GM12878 (cell line): ENCODE results near the gene EEF2K. TPM values are rescaled to one million over a fixed set of nuclear protein-coding genes. Genes with fewer than 3 reads are reported as not detected.

ENCODE experiments used
- ATAC-seq: fragments of 200-7000 bp; cut with Tn5 transposase; 3 replicates; pipeline ENCODE4 v1.9.1; 2020; ENCODE audit warnings: mild to moderate bottlenecking, moderate library complexity
- BruUV-seq: library from RNA; stranded (reverse); fragments of 400-500 nt; replicated peaks from 2 replicates; lab custom pipeline; 2021; lab: Mats Ljungman, UMichigan
- CTCF ChIA-PET: fragments of 300-600 bp; sonication (Branson Sonifier 250); formaldehyde crosslinking; extraction: SDS; loops from one replicate; lab custom pipeline; 2021; ENCODE audit warnings: inconsistent platforms; lab: Yijun Ruan, JAX
- POLR2A ChIA-PET: fragments of 350-600 bp; formaldehyde crosslinking; extraction: SDS; loops from one replicate; lab custom pipeline; 2021; ENCODE audit warnings: inconsistent platforms; lab: Charles Lee
- RAD21 ChIA-PET: fragments of 300-600 bp; sonication (Branson Sonifier 250); formaldehyde crosslinking; loops from one replicate; lab custom pipeline; 2023; ENCODE audit warnings: antibody characterized with exemption; ENCODE audit not compliant: unreplicated experiment; lab: Charles Lee
- SMC1A ChIA-PET: fragments of 300-600 bp; sonication (Branson Sonifier 250); formaldehyde crosslinking; loops from one replicate; lab custom pipeline; 2023; ENCODE audit not compliant: unreplicated experiment, uncharacterized antibody; lab: Charles Lee
- DNase-seq: peaks from one replicate; pipeline ENCODE4 v3.0.0-alpha.2; 2011; ENCODE audit warnings: low read depth, low spot score
- FAIRE-seq: peaks from 3 replicates; lab custom pipeline; 2011; peaks lifted over from hg19 to GRCh38; lab: Jason Lieb, UNC
- H2AFZ ChIP-seq: 2 replicates; pipeline ENCODE4 v1.6.0; 2011; ENCODE audit warnings: low read depth, low read length, control low read depth; ENCODE audit not compliant: control insufficient read depth
- H3K27ac ChIP-seq: 2 replicates; pipeline ENCODE4 v1.5.1; 2011; ENCODE audit warnings: control low read depth; ENCODE audit not compliant: control insufficient read depth, insufficient read depth
- H3K27me3 ChIP-seq, 2 experiments: replicated peaks in 1 of 2; 2 replicates each; pipeline versions ENCODE4 v1.6.0 to v1.6.1; 2011; ENCODE audit warnings: low read length in 1 of 2; ENCODE audit not compliant: control insufficient read depth in 2 of 2, insufficient read depth in 2 of 2
- H3K36me3 ChIP-seq, 2 experiments: 2 replicates each; pipeline ENCODE4 v1.5.1; 2011; ENCODE audit warnings: low read length in 1 of 2; ENCODE audit not compliant: control insufficient read depth in 2 of 2, insufficient read depth in 2 of 2
- H3K4me1 ChIP-seq: 2 replicates; pipeline ENCODE4 v1.6.1; 2011; ENCODE audit warnings: mild to moderate bottlenecking, low read length, moderate library complexity, mixed read lengths; ENCODE audit not compliant: control insufficient read depth, insufficient read depth
- H3K4me2 ChIP-seq: 2 replicates; pipeline ENCODE4 v1.6.0; 2011; ENCODE audit warnings: control low read depth; ENCODE audit not compliant: control insufficient read depth, insufficient read depth
- H3K4me3 ChIP-seq: fragments of 200-600 bp; sonication (generic); 2 replicates; pipeline ENCODE4 v1.5.1; 2016
- H3K79me2 ChIP-seq: 2 replicates; pipeline ENCODE4 v1.6.0; 2011; ENCODE audit warnings: low read length; ENCODE audit not compliant: control insufficient read depth, insufficient read depth
- H3K9ac ChIP-seq: 2 replicates; pipeline ENCODE4 v1.8.0; 2011; ENCODE audit warnings: low read length, control low read depth, mixed read lengths; ENCODE audit not compliant: control insufficient read depth, insufficient read depth
- H3K9me3 ChIP-seq: replicated peaks from 3 replicates; pipeline ENCODE4 v1.5.1; 2011; ENCODE audit warnings: mild to moderate bottlenecking, low read length; ENCODE audit not compliant: control insufficient read depth, insufficient read depth
- H4K20me1 ChIP-seq: 2 replicates; pipeline ENCODE4 v1.6.0; 2011; ENCODE audit not compliant: control insufficient read depth, insufficient read depth
- ATF7 ChIP-seq: fragments of 450-650 bp; IDR thresholded peaks from 2 replicates; pipeline ENCODE4 v1.6.1; 2016; ENCODE audit warnings: low read depth, mild to moderate bottlenecking
- BCL11A ChIP-seq: IDR thresholded peaks from 2 replicates; pipeline ENCODE4 v1.6.1; 2011; ENCODE audit warnings: low read depth, low read length
- CEBPB ChIP-seq, 2 experiments: fragments of 150-350 bp in 1 of 2; IDR thresholded peaks; 2 replicates each; pipeline ENCODE4 v1.6.1; 2012 to 2014; ENCODE audit warnings: low read depth in 2 of 2, low read length in 2 of 2, borderline replicate concordance in 1 of 2, inconsistent platforms in 1 of 2
- CHD1 ChIP-seq: IDR thresholded peaks from 2 replicates; pipeline ENCODE4 v1.6.1; 2012; ENCODE audit warnings: low read depth, low read length, improper control_type of control experiment
- DPF2 ChIP-seq: fragments of 450-650 bp; IDR thresholded peaks from 2 replicates; pipeline ENCODE4 v1.6.1; 2017; ENCODE audit warnings: mild to moderate bottlenecking
- GATAD2B ChIP-seq: fragments of 450-650 bp; conservative IDR thresholded peaks from 2 replicates; pipeline ENCODE4 v1.6.1; 2017; ENCODE audit warnings: low read depth, mild to moderate bottlenecking, moderate library complexity
- HCFC1 ChIP-seq: fragments of 150-350 bp; IDR thresholded peaks from 2 replicates; pipeline ENCODE4 v1.6.1; 2014; ENCODE audit warnings: low read length
- LARP7 ChIP-seq: fragments of 450-650 bp; IDR thresholded peaks from 2 replicates; pipeline ENCODE4 v1.6.1; 2017; ENCODE audit warnings: mild to moderate bottlenecking
- NFIC ChIP-seq: IDR thresholded peaks from 2 replicates; pipeline ENCODE4 v1.6.1; 2012; ENCODE audit warnings: low read depth, mild to moderate bottlenecking, inconsistent platforms, low read length, moderate library complexity
- SMARCA5 ChIP-seq: fragments of 450-650 bp; IDR thresholded peaks from 2 replicates; pipeline ENCODE4 v1.6.1; 2017; ENCODE audit warnings: mild to moderate bottlenecking
- STAT3 ChIP-seq: IDR thresholded peaks from 2 replicates; pipeline ENCODE4 v1.6.1; 2011; ENCODE audit warnings: low read depth, low read length, improper control_type of control experiment
- TARDBP ChIP-seq: IDR thresholded peaks from 2 replicates; pipeline ENCODE4 v1.6.1; 2016; ENCODE audit warnings: borderline replicate concordance
- TCF12 ChIP-seq: IDR thresholded peaks from 2 replicates; pipeline ENCODE4 v1.6.1; 2011; ENCODE audit warnings: low read depth, mild to moderate bottlenecking, low read length
- ZNF24 ChIP-seq: fragments of 450-650 bp; IDR thresholded peaks from 2 replicates; pipeline ENCODE4 v1.6.1; 2017; ENCODE audit warnings: antibody characterized with exemption, mild to moderate bottlenecking
- ZNF384 ChIP-seq: IDR thresholded peaks from 2 replicates; pipeline ENCODE4 v1.6.1; 2012; ENCODE audit warnings: low read depth, mild to moderate bottlenecking, low read length, improper control_type of control experiment, borderline replicate concordance
- WGBS: methylation state at CpG from one replicate; pipeline ENCODE4 v1.1.6; 2016; ENCODE audit warnings: low lambda C conversion rate; ENCODE audit not compliant: insufficient replicate concordance, insufficient coverage; ENCODE audit errors: missing lambda C conversion rate; 5-methylcytosine and 5-hydroxymethylcytosine counted together
- in situ Hi-C: fragments of 300-500 bp; cut with MboI; formaldehyde crosslinking; loops from 9 replicates; pipeline ENCODE4 v1.14.3; 2018; ENCODE audit warnings: mixed read lengths
- intact Hi-C: fragments of 100-400 bp; cut with micrococcal nuclease; formaldehyde crosslinking; loops from one replicate; pipeline ENCODE4 v1.14.2; 2022; ENCODE audit not compliant: unreplicated experiment
- polyA plus RNA-seq, 11 experiments: library from polyadenylated mRNA; depleted of rRNA in 4 of 11; unstranded in 6 of 11; stranded (reverse) in 5 of 11; fragments of >200 nt; fragmentation: Nextera tagmentation in 4 of 11; fragmentation: Illumina TruSeq in 1 of 11; extraction: Ambion mirVana in 4 of 11; extraction: Trizol in 1 of 11; gene quantifications; 1 replicate in 1 of 11; 2 replicates in 10 of 11; pipeline versions ENCODE4 v1.2.1 to v1.2.3, GENCODE V29; 2011 to 2016; ENCODE audit warnings: inconsistent platforms in 2 of 11, missing spikeins in 2 of 11, low read depth in 1 of 11
- total RNA-seq, 4 experiments: library from RNA; depleted of rRNA in 3 of 4; stranded (reverse); fragments of >200 nt in 3 of 4; fragmentation: Illumina TruSeq in 1 of 4; extraction: Trizol in 1 of 4; gene quantifications; 2 replicates each; pipeline versions ENCODE4 v1.2.1 to v1.2.3, GENCODE V29; 2013 to 2021
- TF ChIP-seq, protein P1 (sequence below): fragments of 450-650 bp; IDR thresholded peaks from 2 replicates; pipeline ENCODE4 v1.6.1; 2017; ENCODE audit warnings: mild to moderate bottlenecking, moderate library complexity
- TF ChIP-seq, protein P2 (sequence below): IDR thresholded peaks from 2 replicates; pipeline ENCODE4 v1.6.1; 2012; ENCODE audit warnings: low read depth, low read length, improper control_type of control experiment

The EEF2K gene
- total and polyA plus RNA-seq, 10 of the 15 experiments (the other 5 are each of a cell fraction or from before 2014, with no cell fraction given): 2.0 to 29.6 (median 12.2) TPM

DNA sequence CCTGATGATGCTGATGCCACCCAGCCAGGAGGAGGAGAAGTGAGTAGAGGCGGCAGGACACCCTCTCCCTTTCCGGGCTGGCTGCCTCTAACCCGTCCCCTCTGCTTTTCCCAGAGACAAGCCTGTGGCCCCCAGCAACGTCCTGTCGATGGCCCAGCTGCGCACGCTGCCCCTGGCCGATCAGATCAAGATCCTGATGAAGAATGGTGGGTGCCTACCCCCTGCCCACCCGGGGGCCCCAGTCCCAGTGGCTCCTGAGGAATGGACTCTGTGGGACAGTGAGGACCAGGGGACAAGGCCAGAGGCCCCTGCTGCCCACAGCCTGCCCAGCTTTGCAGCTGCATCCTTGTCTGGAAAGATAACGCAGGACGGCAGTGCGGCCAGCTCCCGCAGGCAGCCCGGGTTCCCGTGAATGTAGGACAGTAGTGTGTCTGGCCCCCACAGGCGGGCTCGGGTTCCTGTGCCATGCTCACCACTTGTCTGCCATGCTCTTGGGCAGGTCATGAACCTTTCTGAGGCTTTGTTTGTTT, 111.0 kb downstream of the EEF2K start:
- Histone ChIP-seq H4K20me1 (no peaks in the 10 kb centered on the region), H3K4me3 (no peak overlapping the region), H3K27me3 (no peaks in the 10 kb centered on the region), H3K9me3 (no peaks in the 10 kb centered on the region), H3K27ac (no peak overlapping the region), H3K36me3 (peaks cover 34 to 35% of the 10 kb centered on the region in 2 experiments), H3K4me2 (no peak overlapping the region), H3K4me1 (no peaks in the 10 kb centered on the region), H2AFZ (no peak overlapping the region), H3K79me2 (0 out of 2 replicates have a peak, but pooled peaks cover 2% of the 10 kb centered on the region), H3K9ac (no peak overlapping the region)
- RAD21 ChIA-PET: no interaction called here
- POLR2A ChIA-PET: no interaction called here
- no TSS peak for BruUV-seq
- WGBS: 98% methylated on average over 17 of the region's 17 CpGs
- intact Hi-C loops: no loop called here
- DNase-seq (no peak), FAIRE-seq (no peak), ATAC-seq (no peak)
- CTCF ChIA-PET: interaction anchor here (0.6 kb wide), 1 partner anchor 1293 kb away, joined by 3 read pairs; no protein-coding TSS in a partner anchor
- in situ Hi-C loops: loop anchor here (25.0 kb wide), 1 partner anchor 245 kb away; no protein-coding TSS in a partner anchor
- SMC1A ChIA-PET: no interaction called here
- TF ChIP-seq STAT3: no peak
- no peak for TF ChIP-seq NFIC
- no peak for TF ChIP-seq TCF12
- TF ChIP-seq GATAD2B: no peak
- no peak for TF ChIP-seq ATF7
- TF ChIP-seq, protein P1, sequence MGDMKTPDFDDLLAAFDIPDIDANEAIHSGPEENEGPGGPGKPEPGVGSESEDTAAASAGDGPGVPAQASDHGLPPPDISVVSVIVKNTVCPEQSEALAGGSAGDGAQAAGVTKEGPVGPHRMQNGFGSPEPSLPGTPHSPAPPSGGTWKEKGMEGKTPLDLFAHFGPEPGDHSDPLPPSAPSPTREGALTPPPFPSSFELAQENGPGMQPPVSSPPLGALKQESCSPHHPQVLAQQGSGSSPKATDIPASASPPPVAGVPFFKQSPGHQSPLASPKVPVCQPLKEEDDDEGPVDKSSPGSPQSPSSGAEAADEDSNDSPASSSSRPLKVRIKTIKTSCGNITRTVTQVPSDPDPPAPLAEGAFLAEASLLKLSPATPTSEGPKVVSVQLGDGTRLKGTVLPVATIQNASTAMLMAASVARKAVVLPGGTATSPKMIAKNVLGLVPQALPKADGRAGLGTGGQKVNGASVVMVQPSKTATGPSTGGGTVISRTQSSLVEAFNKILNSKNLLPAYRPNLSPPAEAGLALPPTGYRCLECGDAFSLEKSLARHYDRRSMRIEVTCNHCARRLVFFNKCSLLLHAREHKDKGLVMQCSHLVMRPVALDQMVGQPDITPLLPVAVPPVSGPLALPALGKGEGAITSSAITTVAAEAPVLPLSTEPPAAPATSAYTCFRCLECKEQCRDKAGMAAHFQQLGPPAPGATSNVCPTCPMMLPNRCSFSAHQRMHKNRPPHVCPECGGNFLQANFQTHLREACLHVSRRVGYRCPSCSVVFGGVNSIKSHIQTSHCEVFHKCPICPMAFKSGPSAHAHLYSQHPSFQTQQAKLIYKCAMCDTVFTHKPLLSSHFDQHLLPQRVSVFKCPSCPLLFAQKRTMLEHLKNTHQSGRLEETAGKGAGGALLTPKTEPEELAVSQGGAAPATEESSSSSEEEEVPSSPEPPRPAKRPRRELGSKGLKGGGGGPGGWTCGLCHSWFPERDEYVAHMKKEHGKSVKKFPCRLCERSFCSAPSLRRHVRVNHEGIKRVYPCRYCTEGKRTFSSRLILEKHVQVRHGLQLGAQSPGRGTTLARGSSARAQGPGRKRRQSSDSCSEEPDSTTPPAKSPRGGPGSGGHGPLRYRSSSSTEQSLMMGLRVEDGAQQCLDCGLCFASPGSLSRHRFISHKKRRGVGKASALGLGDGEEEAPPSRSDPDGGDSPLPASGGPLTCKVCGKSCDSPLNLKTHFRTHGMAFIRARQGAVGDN: no peak
- TF ChIP-seq, protein P2, sequence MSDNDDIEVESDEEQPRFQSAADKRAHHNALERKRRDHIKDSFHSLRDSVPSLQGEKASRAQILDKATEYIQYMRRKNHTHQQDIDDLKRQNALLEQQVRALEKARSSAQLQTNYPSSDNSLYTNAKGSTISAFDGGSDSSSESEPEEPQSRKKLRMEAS: no peak
- no peak for TF ChIP-seq TARDBP
- no peak for TF ChIP-seq BCL11A
- TF ChIP-seq DPF2: no peak
- TF ChIP-seq SMARCA5: no peak
- TF ChIP-seq CEBPB (IDR thresholded peaks at IDR 0.05; ENCODE audit: borderline replicate concordance in 1 of 2, low read depth in 2 of 2, low read length in 2 of 2): no peak
- no peak for TF ChIP-seq CHD1
- no peak for TF ChIP-seq LARP7
- no peak for TF ChIP-seq ZNF384
- no peak for TF ChIP-seq HCFC1
- TF ChIP-seq ZNF24: no peak
